ENCODE measurements around the gene SLC16A6. TPM values are rescaled to one million over a fixed set of nuclear protein-coding genes. Genes with fewer than 3 reads are reported as not detected.
A peak's percentile ranks its signal among the peaks of the same experiment; 100 is the strongest.
"Not testable (repeated sequence)": the region's sequence is repeated elsewhere in the genome, so short reads cannot be mapped to it uniquely, and the experiment has no call there.

The SLC16A6 gene
- total RNA-seq, 1 donor from 2014 or later: 2.1 TPM

DNA sequence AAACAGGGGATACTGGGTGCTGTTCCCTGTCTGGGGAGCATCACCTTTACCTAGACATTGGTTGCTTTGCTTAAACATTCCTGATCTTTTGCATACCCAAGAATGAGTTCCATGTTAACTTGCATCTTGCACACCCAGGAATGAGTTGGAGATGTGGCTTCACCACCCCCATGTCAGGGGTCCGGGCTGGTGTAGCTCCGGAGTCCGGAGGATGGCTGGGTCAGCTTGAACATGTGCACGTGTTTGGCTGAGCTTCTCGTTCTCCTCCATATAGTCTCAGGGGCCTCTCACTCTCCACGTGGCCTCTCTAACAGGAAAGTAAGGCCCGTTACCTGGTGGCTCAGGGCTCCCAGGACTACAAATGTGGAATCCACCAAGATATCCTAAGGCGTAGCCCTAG, 61.3 kb downstream of the SLC16A6 start:
- Mint-ChIP-seq H3K9me3 (ENCODE audit: unreplicated experiment) (no peaks in the 10 kb centered on the region), H3K27ac (ENCODE audit: unreplicated experiment) (no peak overlapping the region), H3K4me1 (ENCODE audit: unreplicated experiment) (no peaks in the 10 kb centered on the region), H3K4me3 (ENCODE audit: unreplicated experiment) (no peak overlapping the region), H3K27me3 (ENCODE audit: unreplicated experiment) (no peaks in the 10 kb centered on the region), H3K36me3 (ENCODE audit: unreplicated experiment) (peaks cover 9% of the 10 kb centered on the region)
- DNase-seq (ENCODE audit: extremely low spot score, unreplicated experiment): no peak
- no peak for TF ChIP-seq CTCF (IDR thresholded peaks at IDR 0.05)

DNA sequence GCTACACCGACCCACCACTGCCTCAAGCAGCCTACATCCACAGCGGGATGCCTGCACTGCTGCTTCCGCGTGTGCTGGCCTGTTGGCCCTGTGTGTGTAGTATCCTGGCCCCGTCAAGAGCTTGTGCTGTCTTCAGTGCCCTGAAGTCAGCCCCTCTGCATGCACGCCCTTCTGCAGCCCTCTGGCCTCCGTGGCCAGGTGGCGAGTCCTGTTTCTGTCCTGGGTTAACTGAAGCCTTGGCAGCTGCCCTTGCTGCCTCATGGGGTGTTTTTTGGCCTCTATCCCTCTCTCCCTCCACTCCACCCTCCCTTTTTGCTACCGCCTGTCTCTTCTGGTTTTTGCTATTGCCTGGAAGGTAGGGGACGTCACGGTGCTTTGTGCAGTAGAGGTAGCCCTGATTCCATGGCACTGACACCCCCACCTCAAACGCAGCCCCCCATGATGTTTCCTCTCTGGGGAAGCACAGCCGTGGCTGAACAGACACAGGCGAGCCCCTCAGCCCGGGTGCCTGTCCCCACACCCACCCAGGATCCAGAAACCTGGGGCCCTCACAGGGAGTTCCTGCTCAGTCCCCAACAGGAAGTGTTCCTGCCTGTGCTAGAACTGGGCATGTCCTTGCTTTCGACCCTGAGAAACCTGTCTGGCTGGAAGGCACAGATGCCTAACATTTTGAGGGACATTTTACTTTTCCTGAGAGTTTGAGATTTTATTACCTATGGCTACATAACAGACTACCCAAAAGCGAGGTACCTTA, 61.9 kb downstream of the SLC16A6 start:
- H3K36me3 Mint-ChIP-seq (ENCODE audit: unreplicated experiment): peaks cover 9% of the 10 kb centered on the region
- no peaks in the 10 kb centered on the region for H3K27me3 Mint-ChIP-seq (ENCODE audit: unreplicated experiment)
- no peaks in the 10 kb centered on the region for H3K4me1 Mint-ChIP-seq (ENCODE audit: unreplicated experiment)
- no peak overlapping the region for H3K27ac Mint-ChIP-seq (ENCODE audit: unreplicated experiment)
- H3K4me3 Mint-ChIP-seq (ENCODE audit: unreplicated experiment): no peak overlapping the region
- H3K9me3 Mint-ChIP-seq (ENCODE audit: unreplicated experiment): no peaks in the 10 kb centered on the region
- TF ChIP-seq CTCF (IDR thresholded peaks at IDR 0.05): no peak
- DNase-seq (ENCODE audit: extremely low spot score, unreplicated experiment): no peak

DNA sequence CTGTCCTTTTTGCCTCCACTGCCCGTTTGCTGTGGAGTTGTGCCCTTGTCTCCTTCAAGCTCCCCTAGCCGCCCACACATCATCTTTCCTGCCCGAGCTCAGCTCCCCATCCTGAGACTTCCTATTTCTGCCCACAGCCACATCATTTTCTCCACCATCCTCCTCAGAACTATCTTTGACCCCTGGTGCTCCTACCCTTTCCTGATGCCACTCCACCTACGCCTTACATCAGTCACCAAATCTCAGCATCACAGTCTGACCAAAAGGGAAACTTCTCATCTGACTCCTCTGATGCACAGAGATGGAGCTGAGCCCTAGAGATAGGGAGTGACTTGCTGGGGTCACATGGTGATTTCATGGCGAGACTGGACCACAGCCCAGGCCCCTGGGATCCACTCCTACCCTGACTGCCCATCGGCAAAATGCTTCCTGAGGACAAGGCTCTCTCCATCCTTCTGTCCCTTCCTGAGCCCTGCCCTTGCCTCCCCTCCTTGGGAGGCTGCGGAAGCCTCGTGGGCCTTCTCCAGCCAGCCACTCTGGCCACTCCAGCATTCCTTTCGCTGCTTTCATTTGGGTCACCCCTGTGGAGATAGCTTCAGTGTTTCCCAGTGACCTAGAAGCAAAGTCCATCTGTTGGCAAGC, 62.8 kb downstream of the SLC16A6 start:
- not testable (repeated sequence) for H3K27me3 Mint-ChIP-seq (ENCODE audit: unreplicated experiment); H3K4me1 Mint-ChIP-seq (ENCODE audit: unreplicated experiment); H3K36me3 Mint-ChIP-seq (ENCODE audit: unreplicated experiment); DNase-seq (ENCODE audit: extremely low spot score, unreplicated experiment); H3K4me3 Mint-ChIP-seq (ENCODE audit: unreplicated experiment); H3K9me3 Mint-ChIP-seq (ENCODE audit: unreplicated experiment)
- H3K27ac Mint-ChIP-seq (ENCODE audit: unreplicated experiment): peak overlapping the region; percentile 25

DNA sequence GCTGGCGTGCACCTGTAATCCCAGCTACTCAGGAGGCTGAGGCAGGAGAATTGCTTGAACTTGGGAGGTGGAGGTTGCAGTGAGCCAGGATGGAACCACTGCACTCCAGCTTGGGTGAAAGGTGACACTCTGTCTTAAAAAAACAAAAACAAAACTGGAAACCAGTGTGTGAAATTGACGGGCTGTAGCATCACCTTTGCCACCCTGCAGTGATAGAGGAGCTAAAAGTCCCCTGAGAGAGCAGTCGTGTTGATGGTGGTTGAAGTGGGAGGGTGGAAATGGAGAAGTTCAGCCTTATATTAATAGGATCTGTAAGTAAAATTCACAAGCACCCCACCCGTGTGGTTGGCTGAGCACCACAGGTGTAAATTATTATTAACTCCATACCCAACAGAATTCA, 65.9 kb downstream of the SLC16A6 start:
- not testable (repeated sequence) for DNase-seq (ENCODE audit: extremely low spot score, unreplicated experiment); H3K27ac Mint-ChIP-seq (ENCODE audit: unreplicated experiment); H3K27me3 Mint-ChIP-seq (ENCODE audit: unreplicated experiment); H3K4me1 Mint-ChIP-seq (ENCODE audit: unreplicated experiment); H3K9me3 Mint-ChIP-seq (ENCODE audit: unreplicated experiment); H3K4me3 Mint-ChIP-seq (ENCODE audit: unreplicated experiment)
- H3K36me3 Mint-ChIP-seq (ENCODE audit: unreplicated experiment): peaks cover 11% of the 10 kb centered on the region

DNA sequence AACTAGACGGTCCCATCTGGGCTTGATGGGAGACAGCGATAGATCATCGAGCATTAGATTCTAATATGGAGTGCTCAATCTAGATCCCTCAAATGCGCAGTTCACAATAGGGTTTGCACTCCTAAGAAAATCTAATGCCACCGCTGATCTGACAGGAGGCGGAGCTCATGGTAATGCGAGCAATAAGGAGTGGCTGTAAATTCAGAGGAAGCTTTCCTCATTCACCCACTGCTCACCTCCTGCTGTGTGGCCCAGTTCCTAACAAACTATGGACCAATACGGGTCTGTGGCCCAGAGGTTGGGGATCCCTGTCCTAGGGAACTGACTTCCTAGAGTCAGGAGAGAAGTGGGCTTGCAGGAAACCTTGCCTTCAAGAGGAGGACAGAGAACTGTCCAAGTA, 68.3 kb downstream of the SLC16A6 start:
- H3K9me3 Mint-ChIP-seq (ENCODE audit: unreplicated experiment): no peaks in the 10 kb centered on the region
- H3K36me3 Mint-ChIP-seq (ENCODE audit: unreplicated experiment): peaks cover 7% of the 10 kb centered on the region
- peaks cover 2% of the 10 kb centered on the region for H3K4me1 Mint-ChIP-seq (ENCODE audit: unreplicated experiment)
- H3K27ac Mint-ChIP-seq (ENCODE audit: unreplicated experiment): no peak overlapping the region
- H3K27me3 Mint-ChIP-seq (ENCODE audit: unreplicated experiment): no peaks in the 10 kb centered on the region
- H3K4me3 Mint-ChIP-seq (ENCODE audit: unreplicated experiment): no peak overlapping the region
- no peak for TF ChIP-seq CTCF (IDR thresholded peaks at IDR 0.05)
- no peak for DNase-seq (ENCODE audit: extremely low spot score, unreplicated experiment)

DNA sequence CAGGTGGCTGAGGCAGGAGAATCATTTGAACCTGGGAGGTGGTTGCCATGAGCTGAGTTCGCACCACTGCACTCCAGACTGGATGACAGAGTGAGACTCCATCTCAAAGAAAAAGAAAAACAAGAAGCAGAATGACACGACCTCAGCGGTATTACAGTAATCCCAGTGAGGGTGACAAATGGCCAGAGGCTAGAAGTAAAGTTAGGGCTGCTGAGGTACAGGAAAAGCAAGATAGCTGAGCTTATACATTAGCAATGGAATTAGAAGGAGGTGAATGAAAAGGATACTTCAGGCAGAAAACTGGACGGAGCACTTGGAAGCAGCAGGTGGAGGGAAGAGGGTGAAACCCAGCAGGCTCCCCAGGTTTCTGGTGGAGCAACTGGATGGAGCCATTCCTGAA, 69.1 kb downstream of the SLC16A6 start:
- H3K36me3 Mint-ChIP-seq (ENCODE audit: unreplicated experiment): peaks cover 5% of the 10 kb centered on the region
- TF ChIP-seq CTCF (IDR thresholded peaks at IDR 0.05): no peak

DNA sequence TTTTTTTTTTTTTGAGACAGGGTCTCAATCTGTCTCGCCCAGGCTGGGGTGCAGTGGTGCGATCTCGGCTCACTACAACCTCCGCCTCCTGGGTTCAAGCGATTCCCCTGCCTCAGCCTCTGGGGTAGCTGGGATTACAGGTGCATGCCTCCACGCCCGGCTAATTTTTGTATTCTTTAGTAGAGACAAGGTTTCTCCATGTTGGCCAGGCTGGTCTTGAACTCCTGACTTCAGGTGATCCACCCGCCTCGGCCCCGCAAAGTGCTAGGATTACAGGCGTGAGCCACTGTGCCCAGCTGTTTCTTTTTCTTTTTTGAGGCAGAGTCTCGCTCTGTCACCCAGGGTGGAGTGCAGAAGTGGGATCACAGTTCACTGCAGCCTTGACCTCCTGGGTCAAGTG, 70.1 kb downstream of the SLC16A6 start:
- not testable (repeated sequence) for H3K4me3 Mint-ChIP-seq (ENCODE audit: unreplicated experiment); H3K27ac Mint-ChIP-seq (ENCODE audit: unreplicated experiment); H3K36me3 Mint-ChIP-seq (ENCODE audit: unreplicated experiment); H3K9me3 Mint-ChIP-seq (ENCODE audit: unreplicated experiment); H3K4me1 Mint-ChIP-seq (ENCODE audit: unreplicated experiment); H3K27me3 Mint-ChIP-seq (ENCODE audit: unreplicated experiment); DNase-seq (ENCODE audit: extremely low spot score, unreplicated experiment)

More for the DNA sequence above, 69.1 kb downstream of the SLC16A6 start:
- Mint-ChIP-seq H3K4me1 (ENCODE audit: unreplicated experiment) (peaks cover 2% of the 10 kb centered on the region), H3K4me3 (ENCODE audit: unreplicated experiment) (no peak overlapping the region), H3K27me3 (ENCODE audit: unreplicated experiment) (no peaks in the 10 kb centered on the region), H3K9me3 (ENCODE audit: unreplicated experiment) (no peaks in the 10 kb centered on the region), H3K27ac (ENCODE audit: unreplicated experiment) (no peak overlapping the region)
- no peak for DNase-seq (ENCODE audit: extremely low spot score, unreplicated experiment)

- not testable (repeated sequence) for DNase-seq (ENCODE audit: extremely low spot score, unreplicated experiment); H3K4me1 Mint-ChIP-seq (ENCODE audit: unreplicated experiment); H3K27me3 Mint-ChIP-seq (ENCODE audit: unreplicated experiment); H3K27ac Mint-ChIP-seq (ENCODE audit: unreplicated experiment); H3K9me3 Mint-ChIP-seq (ENCODE audit: unreplicated experiment); H3K4me3 Mint-ChIP-seq (ENCODE audit: unreplicated experiment); H3K36me3 Mint-ChIP-seq (ENCODE audit: unreplicated experiment)
Measured at GRCh38 chr17:68220186-68220585, 70.7 kb downstream of the SLC16A6 start.

Data from osteocyte (in vitro differentiated cells).